Retinal pigment epithelial cell (primary cell): ENCODE measurements around the gene ISG20L2.

ENCODE experiments used
- DNase-seq: peaks from one replicate; pipeline ENCODE4 v3.0.0-alpha.2; 2010; ENCODE audit warnings: low read depth
- H3K4me3 ChIP-seq: 2 replicates; pipeline ENCODE4 v1.5.1; 2011; ENCODE audit warnings: mild to moderate bottlenecking, low read length, control low read depth, moderate library complexity
- TF ChIP-seq, protein P1 (sequence below): conservative IDR thresholded peaks from 2 replicates; pipeline ENCODE4 v1.5.1; 2011; ENCODE audit warnings: low read depth, low read length, control low read depth, inconsistent platforms

The ISG20L2 gene

GRCh38 chr1:156676114-156676819 lies 52.3 kb downstream of the ISG20L2 start:
- no peak overlapping the region for H3K4me3 ChIP-seq
- no peak for DNase-seq
- TF ChIP-seq, protein P1, sequence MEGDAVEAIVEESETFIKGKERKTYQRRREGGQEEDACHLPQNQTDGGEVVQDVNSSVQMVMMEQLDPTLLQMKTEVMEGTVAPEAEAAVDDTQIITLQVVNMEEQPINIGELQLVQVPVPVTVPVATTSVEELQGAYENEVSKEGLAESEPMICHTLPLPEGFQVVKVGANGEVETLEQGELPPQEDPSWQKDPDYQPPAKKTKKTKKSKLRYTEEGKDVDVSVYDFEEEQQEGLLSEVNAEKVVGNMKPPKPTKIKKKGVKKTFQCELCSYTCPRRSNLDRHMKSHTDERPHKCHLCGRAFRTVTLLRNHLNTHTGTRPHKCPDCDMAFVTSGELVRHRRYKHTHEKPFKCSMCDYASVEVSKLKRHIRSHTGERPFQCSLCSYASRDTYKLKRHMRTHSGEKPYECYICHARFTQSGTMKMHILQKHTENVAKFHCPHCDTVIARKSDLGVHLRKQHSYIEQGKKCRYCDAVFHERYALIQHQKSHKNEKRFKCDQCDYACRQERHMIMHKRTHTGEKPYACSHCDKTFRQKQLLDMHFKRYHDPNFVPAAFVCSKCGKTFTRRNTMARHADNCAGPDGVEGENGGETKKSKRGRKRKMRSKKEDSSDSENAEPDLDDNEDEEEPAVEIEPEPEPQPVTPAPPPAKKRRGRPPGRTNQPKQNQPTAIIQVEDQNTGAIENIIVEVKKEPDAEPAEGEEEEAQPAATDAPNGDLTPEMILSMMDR: no peak

- no peak overlapping the region for H3K4me3 ChIP-seq
- DNase-seq: no peak
- TF ChIP-seq, protein P1: no peak
Observed at GRCh38 chr1:156675210-156676113, 53.1 kb downstream of the ISG20L2 start.

GRCh38 chr1:156673387-156674121 lies 55.0 kb downstream of the ISG20L2 start:
- TF ChIP-seq, protein P1: no peak
- no peak for DNase-seq
- no peak overlapping the region for H3K4me3 ChIP-seq
